Measurements from ENCODE around the gene TBL1X.

The TBL1X gene

DNA sequence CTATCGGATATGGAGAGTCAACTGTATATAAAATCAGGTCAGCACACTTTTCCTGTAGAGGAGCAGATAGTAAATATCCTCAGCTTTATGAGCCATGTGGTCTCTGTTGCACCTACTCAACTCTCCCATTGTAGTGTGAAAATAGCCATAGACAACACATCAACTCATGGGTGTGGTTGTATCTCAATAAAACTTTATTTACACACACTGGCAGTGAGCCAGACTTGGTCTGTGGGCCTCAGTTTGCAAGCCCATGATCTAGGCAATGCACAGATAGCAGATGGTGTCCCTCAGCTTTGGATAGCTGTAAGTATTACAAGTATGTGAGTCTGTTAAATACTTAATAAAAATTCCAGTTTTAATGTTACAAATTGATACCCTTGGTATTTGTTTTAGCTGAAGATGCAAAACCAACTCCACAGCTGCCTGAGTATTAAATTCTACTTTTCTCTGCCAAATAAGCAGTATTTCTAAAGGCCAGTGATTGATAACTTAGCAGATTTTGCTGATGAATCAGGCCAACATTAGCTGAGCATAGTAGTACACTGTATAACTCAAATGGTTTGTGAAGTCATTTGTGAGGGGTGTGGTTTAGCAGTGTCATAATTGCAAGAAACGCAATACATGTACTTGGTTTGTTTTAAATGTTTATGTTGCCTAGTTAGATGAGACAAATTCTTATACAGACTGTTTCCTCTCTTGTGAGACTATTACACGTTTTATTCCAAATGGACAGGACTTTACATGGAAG lies 213.5 kb downstream of the TBL1X start:
- no peak for DNase-seq

DNA sequence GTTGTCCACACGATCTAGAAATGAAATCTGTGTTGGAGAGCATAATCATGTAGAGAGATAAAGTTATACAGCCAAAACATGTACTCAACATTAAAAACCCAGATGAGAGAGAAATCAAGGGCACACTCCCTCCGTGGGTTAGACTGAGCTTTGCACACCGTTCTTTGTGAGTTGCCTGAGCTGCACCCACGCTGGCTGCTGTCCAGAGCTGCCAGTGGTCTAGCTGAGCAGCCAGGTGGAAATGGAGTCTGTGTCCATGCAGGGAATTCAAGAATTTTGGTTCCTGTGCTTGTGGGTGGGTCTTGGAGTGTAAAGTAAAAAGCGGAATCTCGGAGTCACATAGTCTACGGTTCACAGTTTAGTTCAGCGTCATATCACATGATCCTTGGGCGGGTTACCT lies 216.2 kb downstream of the TBL1X start:
- no peak for DNase-seq

DNA sequence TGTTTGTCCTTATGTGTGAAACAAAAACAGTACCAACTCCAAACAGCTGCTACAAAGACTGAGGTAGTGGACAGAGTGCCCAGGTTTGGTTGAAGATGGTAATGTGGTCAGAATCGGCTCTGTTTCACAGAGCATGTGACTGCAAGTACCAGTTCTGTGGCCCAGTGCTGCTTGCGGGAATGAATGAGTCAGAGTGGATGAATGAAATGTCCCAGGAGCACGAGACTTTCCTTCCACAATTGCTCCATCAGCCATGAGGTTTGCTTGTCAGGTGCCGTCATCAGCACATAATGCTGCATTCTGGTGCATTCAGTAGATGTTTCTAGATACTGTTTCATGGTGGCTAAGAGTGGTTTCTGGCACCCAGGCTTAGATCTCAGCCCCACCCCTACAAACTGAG lies 216.6 kb downstream of the TBL1X start:
- DNase-seq = no peak

DNA sequence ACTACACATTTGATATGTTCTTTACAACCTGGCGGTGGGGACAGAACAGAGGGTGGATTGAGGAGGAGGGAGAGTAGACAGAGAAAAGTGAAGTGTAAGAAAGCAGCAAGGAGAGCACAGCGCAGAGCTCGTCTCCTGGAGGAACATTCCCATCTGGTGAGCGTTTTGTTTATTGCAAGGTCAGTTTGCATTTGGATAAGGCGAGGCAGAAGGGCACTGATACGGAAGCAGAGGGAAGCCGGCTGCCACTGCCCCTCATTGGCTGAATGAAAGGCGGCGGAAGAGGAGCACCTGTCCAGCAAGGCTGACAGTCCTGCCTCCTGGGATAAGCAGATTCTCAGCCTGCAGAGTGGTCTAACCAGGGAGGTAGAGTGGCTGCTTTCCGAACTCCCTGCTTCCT lies 217.6 kb downstream of the TBL1X start:
- DNase-seq = no peak

DNA sequence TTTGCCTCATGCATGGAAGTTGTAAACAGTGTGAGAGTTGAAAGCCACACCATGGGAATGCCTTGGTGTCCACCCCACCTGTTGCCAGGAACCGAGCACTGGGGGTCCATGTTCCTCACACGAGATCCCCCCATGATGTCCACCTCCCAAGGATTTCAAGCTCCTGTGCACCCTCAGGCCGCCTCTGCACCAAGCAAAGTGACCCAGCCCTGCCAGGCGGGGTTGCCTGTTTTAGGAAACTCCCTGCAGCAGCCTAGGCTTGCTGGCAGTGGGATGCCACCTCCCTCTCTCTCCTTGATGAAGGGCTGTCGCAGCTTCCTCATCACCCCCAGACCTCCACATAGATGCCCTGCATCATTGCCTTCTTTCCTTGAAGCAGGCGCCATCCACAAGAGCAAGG lies 218.0 kb downstream of the TBL1X start:
- no peak for DNase-seq

DNA sequence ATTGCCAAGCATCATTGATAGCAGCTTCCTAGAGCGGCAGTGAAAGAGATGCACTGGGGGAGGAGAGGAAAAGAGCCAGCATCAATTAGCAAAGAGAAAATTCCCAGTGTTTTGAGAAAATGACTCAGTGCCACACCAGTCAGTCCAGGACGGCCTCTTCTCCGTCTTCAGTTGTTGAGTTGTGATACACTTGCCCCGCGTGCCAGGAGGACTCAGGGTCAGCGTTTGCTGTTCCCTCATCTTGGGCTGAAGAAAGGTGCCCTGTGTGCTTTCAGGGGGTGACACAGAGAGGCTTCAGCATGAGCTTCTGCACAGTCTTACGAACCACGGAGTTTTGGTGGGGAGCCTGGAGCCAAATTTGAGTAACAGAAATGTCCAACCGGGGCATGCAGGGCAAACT lies 218.5 kb downstream of the TBL1X start:
- no peak for DNase-seq

DNA sequence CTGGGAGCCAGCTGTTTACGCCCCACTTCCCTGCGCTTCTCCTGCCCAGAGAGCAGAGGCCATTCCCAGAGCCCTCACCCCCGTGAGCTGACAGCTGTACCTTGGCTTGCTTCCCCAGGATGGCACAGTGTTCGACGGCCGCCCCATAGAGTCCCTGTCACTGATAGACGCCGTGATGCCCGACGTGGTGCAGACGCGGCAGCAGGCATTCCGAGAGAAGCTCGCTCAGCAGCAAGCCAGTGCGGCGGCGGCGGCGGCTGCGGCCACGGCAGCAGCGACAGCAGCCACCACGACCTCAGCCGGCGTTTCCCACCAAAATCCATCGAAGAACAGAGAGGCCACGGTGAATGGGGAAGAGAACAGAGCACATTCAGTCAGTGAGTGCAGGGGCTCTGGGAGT lies 223.0 kb downstream of the TBL1X start:
- DNase-seq = no peak

DNA sequence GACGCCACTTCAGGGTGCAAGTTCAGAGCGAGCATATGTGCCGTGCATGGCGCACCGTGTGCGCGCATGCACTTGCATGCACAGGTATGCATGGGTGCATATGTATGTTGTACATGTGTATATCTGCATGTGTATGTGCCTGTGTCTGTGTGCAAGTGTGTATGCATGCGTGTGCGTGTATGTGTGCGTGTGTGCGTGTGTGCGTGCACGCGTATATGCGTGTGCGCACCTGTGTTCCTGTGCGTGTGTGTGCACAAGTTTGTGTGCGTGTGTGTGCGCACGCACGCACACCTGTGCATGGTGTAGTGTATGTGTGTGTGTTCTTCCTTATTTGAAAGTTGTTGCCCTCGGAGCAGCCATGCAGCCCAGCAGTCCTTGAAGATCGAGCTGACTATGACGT lies 224.0 kb downstream of the TBL1X start:
- DNase-seq = no peak

DNA sequence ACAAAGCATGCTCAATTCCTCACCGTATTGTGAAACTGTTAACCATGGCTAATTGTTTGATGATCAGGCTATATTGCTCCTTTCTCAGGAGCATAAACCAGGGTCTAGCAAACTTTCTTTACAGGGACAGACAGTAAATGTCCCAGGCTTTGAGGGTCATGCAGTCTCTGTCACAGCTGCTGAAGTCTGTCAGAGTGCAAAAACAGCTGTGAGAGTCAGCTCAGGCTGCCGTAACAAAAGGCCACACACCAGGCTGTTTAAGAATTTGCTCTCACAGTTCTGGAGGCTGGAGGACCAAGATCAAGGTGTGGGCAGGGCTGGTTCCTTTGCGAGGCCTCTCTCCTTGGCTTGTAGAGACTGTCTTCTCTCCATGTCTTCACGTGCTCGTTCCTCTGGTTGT lies 225.2 kb downstream of the TBL1X start:
- no peak for DNase-seq

DNA sequence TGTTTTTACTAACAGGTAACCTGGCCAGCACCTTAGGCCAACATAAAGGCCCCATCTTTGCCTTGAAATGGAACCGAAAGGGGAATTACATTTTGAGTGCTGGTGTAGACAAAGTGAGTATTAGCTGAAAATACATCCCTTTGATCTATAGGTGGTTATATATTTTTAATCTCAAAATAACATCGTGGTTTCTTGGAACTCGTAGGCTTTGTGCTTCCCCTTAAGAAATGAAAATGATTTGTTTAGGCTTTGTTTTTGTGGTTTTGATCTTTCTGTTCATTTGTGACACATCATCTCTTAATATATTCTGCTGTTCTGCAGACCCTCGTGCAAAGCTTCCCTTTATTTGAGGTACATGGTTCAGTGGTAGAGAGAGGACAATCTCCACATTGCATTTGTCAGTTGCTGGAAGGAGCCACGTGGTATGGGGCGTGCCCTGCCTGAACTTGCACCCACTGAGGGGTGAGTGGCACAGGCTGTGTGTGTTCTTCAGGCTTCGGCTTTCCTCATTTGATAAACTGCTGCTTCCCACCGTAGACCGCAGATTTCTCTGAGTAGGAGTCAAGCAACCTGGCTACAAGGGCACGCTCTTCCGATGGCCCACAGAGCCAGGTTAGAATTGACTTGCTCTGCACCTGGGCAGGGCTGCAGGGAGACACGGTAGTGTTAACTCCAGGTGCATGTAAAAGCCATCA lies 228.6 kb downstream of the TBL1X start:
- no peak for DNase-seq

DNA sequence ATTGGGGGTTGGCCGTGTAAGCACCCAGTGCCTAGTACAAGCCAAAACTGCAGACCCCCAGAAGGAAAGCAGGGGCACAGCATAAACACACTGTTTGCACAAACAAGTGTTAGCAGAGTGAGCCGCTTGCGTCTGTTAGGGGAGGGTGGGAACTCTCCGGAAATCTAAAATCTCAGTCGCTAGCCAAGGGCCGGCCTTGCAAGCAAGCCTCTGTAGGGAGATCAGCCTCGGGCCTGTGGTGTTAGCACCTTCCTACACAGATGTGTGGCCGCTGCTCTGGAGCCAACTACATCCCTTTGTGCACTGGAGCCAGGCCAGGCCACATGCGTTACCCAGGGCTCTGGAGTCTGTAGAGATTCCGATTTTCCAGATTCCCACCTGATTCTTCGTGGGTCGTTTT lies 233.7 kb downstream of the TBL1X start:
- no peak for DNase-seq

DNA sequence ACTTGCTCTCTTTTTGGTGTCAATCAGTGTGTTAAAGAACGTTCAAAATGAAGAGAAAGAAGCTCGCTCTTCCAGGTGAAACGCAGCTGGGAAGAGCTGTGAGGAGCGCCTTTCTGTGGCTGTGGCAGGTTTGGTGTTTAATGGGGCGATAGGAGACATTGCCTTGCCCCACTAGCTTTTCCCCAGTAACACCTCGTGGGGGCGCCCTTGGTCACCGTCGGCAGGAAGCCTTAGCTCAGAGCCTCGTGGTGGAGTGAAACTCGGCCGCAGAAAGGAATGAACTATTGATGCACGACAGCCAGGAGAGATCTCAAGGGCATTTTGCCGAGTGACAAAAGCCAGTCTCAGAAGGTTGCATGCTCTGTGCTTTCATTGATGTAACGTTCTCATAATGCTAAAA lies 235.7 kb downstream of the TBL1X start:
- no peak for DNase-seq

DNA sequence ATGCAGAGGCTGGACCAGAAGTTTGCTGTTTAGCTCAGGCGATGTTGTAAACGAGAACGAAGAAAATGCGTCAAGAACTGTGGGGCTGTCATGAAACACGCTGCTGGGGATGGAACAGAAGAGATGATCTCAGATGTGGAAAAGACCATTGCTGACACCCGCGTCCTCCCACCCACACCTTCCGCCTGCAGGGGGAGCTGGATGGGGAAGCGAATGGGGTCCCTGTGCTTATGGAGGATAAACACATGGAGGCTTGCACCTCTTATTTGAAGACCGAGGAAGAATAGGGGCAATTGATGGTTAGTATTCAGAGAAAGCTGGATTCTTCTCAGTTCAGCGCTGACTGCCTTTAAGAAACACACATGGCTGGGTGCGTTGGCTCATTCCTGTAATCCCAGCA lies 236.9 kb downstream of the TBL1X start:
- DNase-seq = no peak

DNA sequence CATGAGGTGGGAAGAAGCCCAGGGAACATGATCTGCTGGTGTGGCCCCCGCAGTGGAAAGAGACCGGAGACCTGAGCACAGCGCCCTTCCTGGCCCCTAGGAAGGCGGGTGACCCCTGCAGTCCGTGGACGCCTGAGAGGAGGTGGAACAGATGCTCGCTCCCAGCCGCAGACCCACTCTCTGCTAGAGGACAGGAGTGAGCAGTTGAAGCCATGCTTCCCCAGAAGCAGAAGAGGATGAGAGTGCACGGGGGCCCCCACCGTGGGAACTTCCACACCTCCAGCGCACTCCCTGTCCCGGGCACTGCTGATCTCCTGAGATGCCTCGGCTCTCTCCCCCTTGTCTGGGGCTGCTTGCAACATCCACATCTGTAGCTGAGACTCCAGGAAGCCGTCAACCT lies 238.5 kb downstream of the TBL1X start:
- DNase-seq = no peak

DNA sequence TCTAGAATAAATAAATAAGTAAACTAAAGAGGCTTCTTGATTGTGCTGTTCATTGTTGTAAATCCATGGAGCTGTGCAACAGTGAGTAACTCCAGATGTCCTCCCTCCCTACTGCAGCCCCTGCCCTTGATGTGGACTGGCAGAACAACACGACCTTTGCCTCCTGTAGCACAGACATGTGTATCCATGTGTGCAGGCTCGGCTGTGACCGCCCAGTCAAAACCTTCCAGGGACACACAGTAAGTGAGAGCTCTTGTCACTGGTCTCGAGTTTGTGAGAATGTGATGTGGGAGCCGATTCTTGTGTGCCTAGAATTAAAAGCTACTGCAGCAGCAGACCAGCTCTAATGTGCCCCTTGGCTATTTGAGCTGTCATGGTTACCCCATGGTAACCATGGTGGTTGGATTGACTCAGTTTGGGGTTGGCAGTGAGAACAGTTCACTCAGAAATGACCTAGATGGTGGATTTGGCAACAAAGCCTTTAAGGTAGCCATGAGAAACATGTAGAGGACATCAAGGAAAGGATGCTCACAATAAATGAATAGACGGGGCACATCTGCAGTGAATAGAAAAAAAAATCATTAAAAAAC lies 240.1 kb downstream of the TBL1X start:
- no peak for DNase-seq

DNA sequence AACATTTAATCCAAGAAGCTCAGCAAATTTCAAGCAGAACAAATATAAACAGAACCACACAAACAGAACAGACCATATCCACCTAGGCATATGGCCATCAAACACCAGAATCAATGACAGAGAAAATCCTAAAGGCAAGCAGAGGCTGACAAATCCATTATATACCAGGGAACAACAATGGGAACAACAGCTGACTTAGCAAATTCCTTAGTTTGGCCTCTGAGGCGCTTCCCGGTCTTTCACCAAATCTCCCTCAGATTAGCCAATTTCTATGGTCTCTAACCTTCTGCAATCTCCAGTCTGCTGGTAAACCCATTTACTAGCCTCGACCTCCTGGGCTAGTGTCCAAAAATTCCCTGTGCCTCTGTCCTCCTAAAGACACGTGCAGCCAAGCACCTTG lies 241.6 kb downstream of the TBL1X start:
- no peak for DNase-seq

DNA sequence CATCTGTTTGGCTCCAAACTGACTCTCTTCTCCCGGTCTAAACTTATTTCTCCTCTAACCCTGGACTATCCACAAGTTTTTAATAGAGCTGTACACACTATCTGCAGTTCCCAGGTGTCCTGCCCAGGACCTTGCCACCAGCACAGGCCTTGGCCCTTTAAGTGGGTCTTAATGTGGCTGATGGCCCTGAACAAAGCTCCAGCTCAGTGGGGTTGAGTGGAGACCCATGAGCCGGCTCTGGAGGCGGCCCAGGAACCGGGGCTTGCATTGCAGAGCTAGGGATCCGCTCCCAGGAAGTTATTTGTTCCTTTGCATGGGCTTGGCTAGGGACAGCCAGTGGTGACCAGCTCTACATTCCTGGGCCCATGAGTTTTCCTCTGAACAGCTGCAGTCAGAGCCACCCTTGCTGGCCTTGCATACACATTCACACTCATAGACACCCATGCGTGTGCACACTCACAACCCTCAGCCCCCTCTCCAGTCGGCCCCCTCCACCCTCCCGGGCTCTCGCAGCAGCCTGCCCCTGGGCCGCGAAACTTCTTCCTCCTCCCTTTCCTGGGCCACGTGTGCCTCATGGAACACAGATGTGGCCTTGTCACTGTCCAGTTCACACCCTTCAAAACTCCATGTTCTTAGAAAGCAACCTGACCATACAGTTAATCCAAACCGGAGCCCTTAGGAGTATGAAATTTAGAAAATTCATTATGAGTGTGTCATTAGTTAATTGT lies 242.6 kb downstream of the TBL1X start:
- DNase-seq = no peak

DNA sequence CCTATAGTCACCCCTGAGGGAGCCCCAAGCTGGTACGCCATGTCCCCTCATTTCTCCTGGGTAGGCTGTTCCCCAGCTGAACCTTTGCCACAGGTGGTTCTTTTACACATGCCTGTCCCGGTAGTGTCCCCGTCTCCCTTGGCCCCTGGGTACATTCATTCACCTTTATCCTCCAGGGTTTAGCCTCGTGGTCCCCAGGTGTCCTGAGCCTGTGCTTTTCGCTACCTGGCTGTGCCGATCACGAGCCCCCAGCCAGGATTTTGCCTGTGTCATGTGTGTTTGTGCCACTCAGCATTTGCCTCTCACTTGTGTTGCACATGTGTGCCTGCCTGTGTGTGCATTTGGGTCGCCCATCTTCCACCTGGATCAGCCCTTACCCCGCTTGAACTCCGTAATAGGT lies 243.2 kb downstream of the TBL1X start:
- DNase-seq = no peak

DNA sequence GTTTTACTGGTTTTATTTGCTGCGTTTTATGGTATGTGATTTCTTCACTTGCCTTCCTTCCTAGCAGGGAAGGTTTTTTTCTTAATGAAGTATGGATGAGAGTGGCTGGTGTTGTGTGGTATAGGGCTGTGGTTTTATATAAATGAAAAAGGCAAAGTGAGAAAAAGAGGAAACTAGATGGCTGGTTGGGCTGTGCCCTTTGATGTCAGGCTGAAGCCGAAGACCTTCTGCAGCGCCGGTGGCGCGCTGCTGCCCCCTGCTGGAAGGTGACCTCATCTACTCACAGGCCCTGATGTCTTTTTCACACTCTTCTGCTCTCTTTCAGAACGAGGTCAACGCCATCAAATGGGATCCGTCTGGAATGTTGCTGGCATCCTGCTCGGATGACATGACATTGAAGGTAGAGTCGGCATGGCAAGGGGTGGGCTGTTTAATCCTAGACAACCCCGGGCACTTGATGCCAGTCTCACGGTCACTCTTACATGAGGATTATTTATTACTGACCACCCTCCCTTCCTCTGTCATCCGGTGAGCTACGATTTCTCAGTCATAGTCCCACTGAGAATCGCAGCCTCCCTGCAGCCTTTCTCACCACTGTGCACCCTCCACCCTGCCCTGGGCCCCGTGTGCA lies 244.2 kb downstream of the TBL1X start:
- peak; percentile 58 for DNase-seq

DNA sequence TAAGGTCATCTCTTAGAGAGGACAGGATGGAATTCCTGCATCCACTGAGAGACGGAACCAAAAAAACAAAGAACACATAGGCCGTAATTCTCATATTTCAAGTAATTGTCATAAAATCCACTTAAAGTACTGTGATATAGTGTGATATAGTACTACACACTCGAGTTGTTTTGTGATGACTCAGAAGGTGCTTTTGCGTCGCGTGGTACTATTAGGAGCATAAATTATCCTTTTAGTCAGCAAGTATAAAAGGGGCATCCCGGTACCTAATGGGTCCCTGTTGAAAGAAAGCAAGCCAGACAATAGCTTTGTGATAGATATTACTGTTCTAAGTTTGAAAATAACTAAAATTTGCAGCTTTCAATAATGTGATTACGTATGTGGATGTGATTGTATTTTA lies 245.5 kb downstream of the TBL1X start:
- no peak for DNase-seq

DNA sequence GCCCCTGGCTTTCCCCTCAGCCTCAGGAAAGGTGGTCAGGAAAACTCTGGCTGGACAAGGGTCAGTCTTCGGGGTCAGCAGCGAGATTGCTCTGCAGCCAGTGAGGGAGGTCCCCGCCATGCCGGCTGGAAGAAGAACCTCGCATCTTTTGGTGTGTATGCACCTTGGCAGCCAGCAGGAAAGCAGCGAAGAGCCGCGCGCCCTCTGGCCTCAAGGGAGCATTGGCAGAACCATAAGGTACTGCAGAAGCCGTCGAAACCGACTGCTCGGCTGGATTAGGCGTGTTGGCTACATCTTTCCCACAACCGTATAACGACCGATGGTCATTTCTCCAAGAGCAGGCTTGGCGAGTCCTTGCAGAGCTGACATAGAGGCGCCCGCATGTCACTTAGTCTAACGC lies 252.5 kb downstream of the TBL1X start:
- no peak for DNase-seq

DNA sequence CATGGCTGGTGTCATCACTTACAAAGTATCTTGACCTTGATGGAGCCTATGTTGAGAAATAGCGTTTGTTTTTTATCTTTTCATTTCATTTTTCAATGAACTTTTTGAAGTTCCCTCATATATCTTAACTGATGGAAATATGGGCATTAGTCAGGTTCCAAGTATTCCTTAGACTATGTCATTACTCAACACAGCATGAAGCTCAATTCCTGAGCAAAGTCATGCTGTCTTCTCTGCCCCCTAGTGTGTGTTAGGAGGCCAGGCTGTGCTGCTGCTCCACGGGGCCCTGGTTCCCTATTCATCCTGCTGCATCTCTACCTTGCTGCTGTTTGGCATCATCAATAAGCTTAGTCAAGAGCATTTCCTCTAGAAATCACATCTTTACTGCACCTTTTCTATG lies 259.9 kb downstream of the TBL1X start:
- no peak for DNase-seq

DNA sequence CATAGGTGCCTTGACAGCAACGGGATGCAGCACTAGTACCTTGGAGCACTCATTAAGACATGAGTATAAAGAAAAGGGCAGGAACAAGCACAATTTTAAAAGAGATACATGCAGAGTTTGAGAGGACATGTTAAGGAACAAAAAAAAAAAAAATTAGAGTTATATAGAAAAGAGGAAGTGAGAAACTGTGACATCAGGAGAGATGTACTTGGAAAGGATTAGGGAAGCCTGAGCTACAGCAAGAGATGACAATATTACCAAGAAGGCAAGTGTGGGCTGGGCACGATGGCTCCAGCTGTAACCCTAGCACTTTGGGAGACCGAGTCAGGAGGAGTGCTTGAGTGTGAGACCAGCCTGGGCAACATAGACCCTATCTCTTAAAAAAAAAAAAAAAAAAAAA lies 263.4 kb downstream of the TBL1X start:
- no peak for DNase-seq

Measured in NCI-H1092 (cell line).